GM12892 (cell line): ENCODE results near the gene MEG3.

Experiments used
- POLR2A ChIP-seq: IDR thresholded peaks from 2 replicates; pipeline ENCODE4 v1.6.1; 2011; ENCODE audit warnings: low read depth, low read length, control low read depth
- POLR2AphosphoS5 ChIP-seq: IDR thresholded peaks from 2 replicates; pipeline ENCODE4 v1.6.1; 2011; ENCODE audit warnings: low read depth, low read length, control low read depth

- TF ChIP-seq POLR2AphosphoS5 (no peak), POLR2A (no peak)
Observed at GRCh38 chr14:100860556-100861187, 34.8 kb downstream of the MEG3 start.
